Measurements from ENCODE around the gene INTS6. TPM values are rescaled to one million over a fixed set of nuclear protein-coding genes. Genes with fewer than 3 reads are reported as not detected.
"Not testable (repeated sequence)": the region's sequence is repeated elsewhere in the genome, so short reads cannot be mapped to it uniquely, and the experiment has no call there.

The INTS6 gene
- total and polyA plus RNA-seq, 8 donors = 10.9 to 44.8 (median 27.2) TPM

GRCh38 chr13:51420681-51421490, 31.9 kb downstream of the INTS6 start:
- intact Hi-C loops (cut with DNase I) = no loop called here
- 73 to 79% methylated on average over 6 of the region's 6 CpGs for WGBS, 2 donors
- peaks cover 0 to 4% (median 0%) of the 10 kb centered on the region in 3 donors for H3K36me3 ChIP-seq
- no peaks in the 10 kb centered on the region for H3K27me3 ChIP-seq
- ATAC-seq = no peak
- H3K4me1 ChIP-seq = peaks cover 10 to 51% (median 41%) of the 10 kb centered on the region in 3 donors
- H3K4me3 ChIP-seq = no peak overlapping the region
- no peak for FAIRE-seq
- H3K27ac ChIP-seq = no peak overlapping the region
- DNase-seq = no peak
- no peaks in the 10 kb centered on the region for H3K9me3 ChIP-seq
- TF ChIP-seq, protein P1, sequence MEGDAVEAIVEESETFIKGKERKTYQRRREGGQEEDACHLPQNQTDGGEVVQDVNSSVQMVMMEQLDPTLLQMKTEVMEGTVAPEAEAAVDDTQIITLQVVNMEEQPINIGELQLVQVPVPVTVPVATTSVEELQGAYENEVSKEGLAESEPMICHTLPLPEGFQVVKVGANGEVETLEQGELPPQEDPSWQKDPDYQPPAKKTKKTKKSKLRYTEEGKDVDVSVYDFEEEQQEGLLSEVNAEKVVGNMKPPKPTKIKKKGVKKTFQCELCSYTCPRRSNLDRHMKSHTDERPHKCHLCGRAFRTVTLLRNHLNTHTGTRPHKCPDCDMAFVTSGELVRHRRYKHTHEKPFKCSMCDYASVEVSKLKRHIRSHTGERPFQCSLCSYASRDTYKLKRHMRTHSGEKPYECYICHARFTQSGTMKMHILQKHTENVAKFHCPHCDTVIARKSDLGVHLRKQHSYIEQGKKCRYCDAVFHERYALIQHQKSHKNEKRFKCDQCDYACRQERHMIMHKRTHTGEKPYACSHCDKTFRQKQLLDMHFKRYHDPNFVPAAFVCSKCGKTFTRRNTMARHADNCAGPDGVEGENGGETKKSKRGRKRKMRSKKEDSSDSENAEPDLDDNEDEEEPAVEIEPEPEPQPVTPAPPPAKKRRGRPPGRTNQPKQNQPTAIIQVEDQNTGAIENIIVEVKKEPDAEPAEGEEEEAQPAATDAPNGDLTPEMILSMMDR (IDR thresholded peaks at IDR 0.05) = no peak

GRCh38 chr13:51419001-51419636, 33.7 kb downstream of the INTS6 start:
- DNase-seq = no peak
- H3K9me3 ChIP-seq = no peaks in the 10 kb centered on the region
- H3K4me3 ChIP-seq = no peak overlapping the region
- TF ChIP-seq, protein P1 (IDR thresholded peaks at IDR 0.05) = no peak
- FAIRE-seq = no peak
- WGBS, 2 donors = 72 to 80% methylated on average over 4 of the region's 4 CpGs
- H3K27ac ChIP-seq = no peak overlapping the region
- H3K4me1 ChIP-seq = peaks cover 5 to 43% (median 24%) of the 10 kb centered on the region in 3 donors
- intact Hi-C loops (cut with DNase I) = no loop called here
- no peaks in the 10 kb centered on the region for H3K27me3 ChIP-seq
- ATAC-seq = peak in 3 of 4 donors; percentile 35 to 39 (median 36)
- peaks cover 0 to 13% (median 0%) of the 10 kb centered on the region in 3 donors for H3K36me3 ChIP-seq

- intact Hi-C loops (cut with DNase I) = no loop called here
- peaks cover 5 to 32% (median 20%) of the 10 kb centered on the region in 3 donors for H3K4me1 ChIP-seq
- no peak overlapping the region for H3K27ac ChIP-seq
- H3K27me3 ChIP-seq = no peaks in the 10 kb centered on the region
- peak in 1 of 4 donors; percentile 28 for ATAC-seq
- no peak for DNase-seq
- FAIRE-seq = no peak
- H3K9me3 ChIP-seq = no peaks in the 10 kb centered on the region
- 74 to 77% methylated on average over 4 of the region's 4 CpGs for WGBS, 2 donors
- H3K4me3 ChIP-seq = no peak overlapping the region
- peaks cover 0 to 13% (median 0%) of the 10 kb centered on the region in 3 donors for H3K36me3 ChIP-seq
- TF ChIP-seq, protein P1 (IDR thresholded peaks at IDR 0.05) = no peak
Observed at GRCh38 chr13:51417716-51418115, 35.1 kb downstream of the INTS6 start.

DNA sequence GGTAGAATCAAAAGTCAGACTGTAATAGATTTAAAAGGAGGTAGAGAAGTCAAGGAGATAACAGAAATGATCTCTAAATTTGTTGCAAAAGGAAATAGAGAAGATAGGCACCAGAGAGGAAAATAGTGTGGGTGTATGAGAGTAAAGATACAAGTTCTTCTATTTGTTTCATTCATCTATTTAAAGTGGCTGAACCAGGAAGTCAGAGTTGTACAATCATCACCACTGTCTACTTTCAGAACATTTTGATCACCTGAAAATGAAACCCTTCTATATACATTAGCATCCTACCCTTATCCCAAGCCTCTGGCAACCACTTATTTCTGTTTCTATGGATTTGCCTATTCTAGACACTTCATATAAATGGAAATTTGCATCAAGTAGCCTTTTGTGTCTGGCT, 36.7 kb downstream of the INTS6 start:
- H3K27me3 ChIP-seq = no peaks in the 10 kb centered on the region
- peaks cover 5 to 26% (median 5%) of the 10 kb centered on the region in 3 donors for H3K4me1 ChIP-seq
- no peak for ATAC-seq
- intact Hi-C loops (cut with DNase I) = no loop called here
- H3K36me3 ChIP-seq = peaks cover 0 to 16% (median 0%) of the 10 kb centered on the region in 3 donors
- DNase-seq = no peak
- no peak for FAIRE-seq
- no peak overlapping the region for H3K27ac ChIP-seq
- TF ChIP-seq, protein P1 (IDR thresholded peaks at IDR 0.05) = no peak
- no peak overlapping the region for H3K4me3 ChIP-seq
- no peaks in the 10 kb centered on the region for H3K9me3 ChIP-seq

DNA sequence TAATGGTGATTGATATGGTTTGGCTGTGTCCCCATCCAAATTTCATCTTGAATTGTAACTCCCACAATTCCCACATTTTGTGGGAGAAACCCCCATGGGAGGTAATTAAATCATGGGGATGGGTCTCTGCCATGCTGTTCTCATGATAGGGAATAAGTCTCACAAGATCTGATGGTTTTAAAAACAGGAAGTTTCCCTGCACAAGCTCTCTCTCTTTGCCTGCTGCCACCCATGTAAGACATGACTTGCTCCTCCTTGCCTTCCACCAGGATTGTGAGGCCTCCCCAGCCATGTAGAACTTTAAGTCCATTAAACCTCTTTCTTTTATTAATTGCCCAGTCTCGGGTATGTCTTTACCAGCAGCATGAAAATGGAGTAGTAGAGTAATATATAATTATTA, 37.5 kb downstream of the INTS6 start:
- FAIRE-seq; ATAC-seq; H3K4me3 ChIP-seq; H3K27me3 ChIP-seq; DNase-seq; H3K27ac ChIP-seq; intact Hi-C loops (cut with DNase I); H3K9me3 ChIP-seq: not testable (repeated sequence)
- peaks cover 5 to 26% (median 5%) of the 10 kb centered on the region in 3 donors for H3K4me1 ChIP-seq
- whole genome bisulfite sequencing, 2 donors = 94 to 97% methylated on average over 1 of the region's 1 CpG
- peaks cover 0 to 14% (median 0%) of the 10 kb centered on the region in 3 donors for H3K36me3 ChIP-seq

Measured in pancreas (tissue), 10 donors.